ENCODE measurements around the gene KCNMA1.
"Not testable (repeated sequence)": the region's sequence is repeated elsewhere in the genome, so short reads cannot be mapped to it uniquely, and the experiment has no call there.

Gene KCNMA1

GRCh38 chr10:77589703-77590102 lies 47.9 kb downstream of the KCNMA1 start:
- not testable (repeated sequence) for H3K36me3 ChIP-seq (ENCODE audit: control insufficient read depth, insufficient read depth, low read length); H3K4me1 ChIP-seq (ENCODE audit: control insufficient read depth, insufficient read depth, low read length, poor library complexity, severe bottlenecking); H3K4me3 ChIP-seq (ENCODE audit: insufficient read depth, low read depth, low read length, poor library complexity, severe bottlenecking); H3K27ac ChIP-seq (ENCODE audit: insufficient read depth, low read length, poor library complexity, severe bottlenecking); H3K27me3 ChIP-seq (replicated peaks; ENCODE audit: control insufficient read depth, insufficient read depth, low read length, poor library complexity, severe bottlenecking); DNase-seq; H3K9me3 ChIP-seq (ENCODE audit: control insufficient read depth, low read length)

GRCh38 chr10:77588886-77589285 lies 48.7 kb downstream of the KCNMA1 start:
- no peak overlapping the region for H3K27ac ChIP-seq (ENCODE audit: insufficient read depth, low read length, poor library complexity, severe bottlenecking)
- no peaks in the 10 kb centered on the region for H3K36me3 ChIP-seq (ENCODE audit: control insufficient read depth, insufficient read depth, low read length)
- no peak overlapping the region for H3K4me3 ChIP-seq (ENCODE audit: insufficient read depth, low read depth, low read length, poor library complexity, severe bottlenecking)
- H3K9me3 ChIP-seq (ENCODE audit: control insufficient read depth, low read length): no peaks in the 10 kb centered on the region
- no peaks in the 10 kb centered on the region for H3K27me3 ChIP-seq (replicated peaks; ENCODE audit: control insufficient read depth, insufficient read depth, low read length, poor library complexity, severe bottlenecking)
- no peak for DNase-seq
- no peaks in the 10 kb centered on the region for H3K4me1 ChIP-seq (ENCODE audit: control insufficient read depth, insufficient read depth, low read length, poor library complexity, severe bottlenecking)

GRCh38 chr10:77587416-77587790 lies 50.2 kb downstream of the KCNMA1 start:
- no peaks in the 10 kb centered on the region for H3K27me3 ChIP-seq (replicated peaks; ENCODE audit: control insufficient read depth, insufficient read depth, low read length, poor library complexity, severe bottlenecking)
- no peaks in the 10 kb centered on the region for H3K36me3 ChIP-seq (ENCODE audit: control insufficient read depth, insufficient read depth, low read length)
- DNase-seq: no peak
- no peak overlapping the region for H3K27ac ChIP-seq (ENCODE audit: insufficient read depth, low read length, poor library complexity, severe bottlenecking)
- no peaks in the 10 kb centered on the region for H3K9me3 ChIP-seq (ENCODE audit: control insufficient read depth, low read length)
- H3K4me1 ChIP-seq (ENCODE audit: control insufficient read depth, insufficient read depth, low read length, poor library complexity, severe bottlenecking): no peaks in the 10 kb centered on the region
- no peak overlapping the region for H3K4me3 ChIP-seq (ENCODE audit: insufficient read depth, low read depth, low read length, poor library complexity, severe bottlenecking)

- Histone ChIP-seq H3K27me3 (replicated peaks; ENCODE audit: control insufficient read depth, insufficient read depth, low read length, poor library complexity, severe bottlenecking) (no peaks in the 10 kb centered on the region), H3K4me1 (ENCODE audit: control insufficient read depth, insufficient read depth, low read length, poor library complexity, severe bottlenecking) (no peaks in the 10 kb centered on the region), H3K9me3 (ENCODE audit: control insufficient read depth, low read length) (no peaks in the 10 kb centered on the region), H3K4me3 (ENCODE audit: insufficient read depth, low read depth, low read length, poor library complexity, severe bottlenecking) (no peak overlapping the region), H3K36me3 (ENCODE audit: control insufficient read depth, insufficient read depth, low read length) (no peaks in the 10 kb centered on the region), H3K27ac (ENCODE audit: insufficient read depth, low read length, poor library complexity, severe bottlenecking) (no peak overlapping the region)
- no peak for DNase-seq
Measured at GRCh38 chr10:77586719-77587415, 50.7 kb downstream of the KCNMA1 start.

DNA sequence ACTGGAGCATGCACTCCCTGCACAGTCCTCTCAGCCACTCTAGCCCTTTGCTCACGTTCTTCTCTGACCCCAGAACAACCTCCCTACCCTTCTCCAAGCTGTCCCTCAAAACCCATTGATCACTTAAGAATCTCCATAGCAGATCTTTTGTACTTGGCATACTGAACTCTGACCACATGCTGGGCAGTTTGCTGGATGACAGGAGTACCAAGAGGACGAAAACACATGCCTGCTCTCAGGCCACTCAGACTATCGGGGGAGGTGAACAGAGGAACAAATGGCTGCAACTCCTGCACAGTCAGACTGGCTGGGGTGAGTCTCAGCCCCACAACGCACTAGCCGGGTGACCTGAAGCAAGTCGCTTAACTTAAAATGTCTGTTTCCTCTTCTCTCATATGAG lies 52.7 kb downstream of the KCNMA1 start:
- no peak overlapping the region for H3K4me3 ChIP-seq (ENCODE audit: insufficient read depth, low read depth, low read length, poor library complexity, severe bottlenecking)
- H3K27me3 ChIP-seq (replicated peaks; ENCODE audit: control insufficient read depth, insufficient read depth, low read length, poor library complexity, severe bottlenecking): no peaks in the 10 kb centered on the region
- no peaks in the 10 kb centered on the region for H3K4me1 ChIP-seq (ENCODE audit: control insufficient read depth, insufficient read depth, low read length, poor library complexity, severe bottlenecking)
- H3K9me3 ChIP-seq (ENCODE audit: control insufficient read depth, low read length): no peaks in the 10 kb centered on the region
- no peaks in the 10 kb centered on the region for H3K36me3 ChIP-seq (ENCODE audit: control insufficient read depth, insufficient read depth, low read length)
- H3K27ac ChIP-seq (ENCODE audit: insufficient read depth, low read length, poor library complexity, severe bottlenecking): no peak overlapping the region
- DNase-seq: no peak

GRCh38 chr10:77583527-77583926 lies 54.1 kb downstream of the KCNMA1 start:
- no peaks in the 10 kb centered on the region for H3K36me3 ChIP-seq (ENCODE audit: control insufficient read depth, insufficient read depth, low read length)
- H3K27me3 ChIP-seq (replicated peaks; ENCODE audit: control insufficient read depth, insufficient read depth, low read length, poor library complexity, severe bottlenecking): no peaks in the 10 kb centered on the region
- H3K4me1 ChIP-seq (ENCODE audit: control insufficient read depth, insufficient read depth, low read length, poor library complexity, severe bottlenecking): no peaks in the 10 kb centered on the region
- H3K4me3 ChIP-seq (ENCODE audit: insufficient read depth, low read depth, low read length, poor library complexity, severe bottlenecking): no peak overlapping the region
- DNase-seq: no peak
- no peaks in the 10 kb centered on the region for H3K9me3 ChIP-seq (ENCODE audit: control insufficient read depth, low read length)
- no peak overlapping the region for H3K27ac ChIP-seq (ENCODE audit: insufficient read depth, low read length, poor library complexity, severe bottlenecking)

- no peak for DNase-seq
- Histone ChIP-seq H3K36me3 (ENCODE audit: control insufficient read depth, insufficient read depth, low read length) (no peaks in the 10 kb centered on the region), H3K27ac (ENCODE audit: insufficient read depth, low read length, poor library complexity, severe bottlenecking) (no peak overlapping the region), H3K9me3 (ENCODE audit: control insufficient read depth, low read length) (no peaks in the 10 kb centered on the region), H3K4me1 (ENCODE audit: control insufficient read depth, insufficient read depth, low read length, poor library complexity, severe bottlenecking) (no peaks in the 10 kb centered on the region), H3K27me3 (replicated peaks; ENCODE audit: control insufficient read depth, insufficient read depth, low read length, poor library complexity, severe bottlenecking) (no peaks in the 10 kb centered on the region), H3K4me3 (ENCODE audit: insufficient read depth, low read depth, low read length, poor library complexity, severe bottlenecking) (no peak overlapping the region)
Measured at GRCh38 chr10:77582710-77583115, 54.9 kb downstream of the KCNMA1 start.

DNA sequence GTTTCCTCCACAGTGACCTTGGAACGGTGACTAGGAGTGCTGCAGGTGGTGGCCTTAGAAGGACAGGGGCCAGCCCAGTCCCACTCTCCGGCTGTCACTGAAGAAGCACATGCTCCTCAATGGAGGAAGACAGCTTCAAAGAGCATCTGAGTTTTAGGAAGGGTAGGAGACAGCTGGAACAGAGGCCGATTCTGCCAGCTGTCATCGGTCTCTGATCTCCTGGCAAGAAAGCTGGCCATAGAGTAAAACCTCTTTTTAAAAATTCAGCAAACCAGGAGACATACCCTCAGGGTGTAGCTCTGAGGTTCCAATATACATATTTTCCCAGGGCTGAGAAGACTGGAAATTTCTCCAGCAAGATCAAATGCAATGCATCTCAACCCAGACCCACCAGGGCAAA lies 55.9 kb downstream of the KCNMA1 start:
- no peak for DNase-seq
- Histone ChIP-seq H3K4me1 (ENCODE audit: control insufficient read depth, insufficient read depth, low read length, poor library complexity, severe bottlenecking) (no peaks in the 10 kb centered on the region), H3K4me3 (ENCODE audit: insufficient read depth, low read depth, low read length, poor library complexity, severe bottlenecking) (no peak overlapping the region), H3K36me3 (ENCODE audit: control insufficient read depth, insufficient read depth, low read length) (no peaks in the 10 kb centered on the region), H3K9me3 (ENCODE audit: control insufficient read depth, low read length) (no peaks in the 10 kb centered on the region), H3K27me3 (replicated peaks; ENCODE audit: control insufficient read depth, insufficient read depth, low read length, poor library complexity, severe bottlenecking) (no peaks in the 10 kb centered on the region), H3K27ac (ENCODE audit: insufficient read depth, low read length, poor library complexity, severe bottlenecking) (no peak overlapping the region)

- no peak for DNase-seq
- Histone ChIP-seq H3K4me1 (ENCODE audit: control insufficient read depth, insufficient read depth, low read length, poor library complexity, severe bottlenecking) (no peaks in the 10 kb centered on the region), H3K36me3 (ENCODE audit: control insufficient read depth, insufficient read depth, low read length) (no peaks in the 10 kb centered on the region), H3K4me3 (ENCODE audit: insufficient read depth, low read depth, low read length, poor library complexity, severe bottlenecking) (no peak overlapping the region), H3K27me3 (replicated peaks; ENCODE audit: control insufficient read depth, insufficient read depth, low read length, poor library complexity, severe bottlenecking) (no peaks in the 10 kb centered on the region), H3K27ac (ENCODE audit: insufficient read depth, low read length, poor library complexity, severe bottlenecking) (no peak overlapping the region), H3K9me3 (ENCODE audit: control insufficient read depth, low read length) (no peaks in the 10 kb centered on the region)
Measured at GRCh38 chr10:77580482-77580881, 57.1 kb downstream of the KCNMA1 start.

GRCh38 chr10:77578583-77579227 lies 58.9 kb downstream of the KCNMA1 start:
- Histone ChIP-seq H3K36me3 (ENCODE audit: control insufficient read depth, insufficient read depth, low read length) (no peaks in the 10 kb centered on the region), H3K4me1 (ENCODE audit: control insufficient read depth, insufficient read depth, low read length, poor library complexity, severe bottlenecking) (no peaks in the 10 kb centered on the region), H3K4me3 (ENCODE audit: insufficient read depth, low read depth, low read length, poor library complexity, severe bottlenecking) (no peak overlapping the region), H3K27me3 (replicated peaks; ENCODE audit: control insufficient read depth, insufficient read depth, low read length, poor library complexity, severe bottlenecking) (no peaks in the 10 kb centered on the region), H3K9me3 (ENCODE audit: control insufficient read depth, low read length) (no peaks in the 10 kb centered on the region), H3K27ac (ENCODE audit: insufficient read depth, low read length, poor library complexity, severe bottlenecking) (no peak overlapping the region)
- DNase-seq: no peak

All from effector memory CD4-positive, alpha-beta T cell (primary cell).